Measurements from ENCODE around the gene CENPB.

DNA sequence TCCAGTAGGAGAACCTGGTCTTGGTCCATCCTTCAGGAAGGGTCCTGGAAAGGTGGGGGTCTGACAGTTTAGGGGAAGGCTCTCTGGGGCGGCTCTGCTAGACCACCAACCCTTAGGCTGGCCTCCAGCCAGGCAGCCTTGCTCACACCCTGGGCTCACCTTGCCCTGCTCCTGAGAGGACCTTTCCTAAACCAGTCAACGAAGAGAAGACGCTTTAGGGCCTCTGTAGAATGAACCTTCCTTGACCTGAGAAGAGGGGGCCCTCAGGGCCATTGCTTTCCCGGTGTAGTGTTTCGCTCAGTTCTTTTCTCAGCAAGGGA is 10.6 kb upstream of the CENPB start:
- TF ChIP-seq RCOR1 (IDR thresholded peaks at IDR 0.05; ENCODE audit: low read length): no peak
- TF ChIP-seq, protein P1, sequence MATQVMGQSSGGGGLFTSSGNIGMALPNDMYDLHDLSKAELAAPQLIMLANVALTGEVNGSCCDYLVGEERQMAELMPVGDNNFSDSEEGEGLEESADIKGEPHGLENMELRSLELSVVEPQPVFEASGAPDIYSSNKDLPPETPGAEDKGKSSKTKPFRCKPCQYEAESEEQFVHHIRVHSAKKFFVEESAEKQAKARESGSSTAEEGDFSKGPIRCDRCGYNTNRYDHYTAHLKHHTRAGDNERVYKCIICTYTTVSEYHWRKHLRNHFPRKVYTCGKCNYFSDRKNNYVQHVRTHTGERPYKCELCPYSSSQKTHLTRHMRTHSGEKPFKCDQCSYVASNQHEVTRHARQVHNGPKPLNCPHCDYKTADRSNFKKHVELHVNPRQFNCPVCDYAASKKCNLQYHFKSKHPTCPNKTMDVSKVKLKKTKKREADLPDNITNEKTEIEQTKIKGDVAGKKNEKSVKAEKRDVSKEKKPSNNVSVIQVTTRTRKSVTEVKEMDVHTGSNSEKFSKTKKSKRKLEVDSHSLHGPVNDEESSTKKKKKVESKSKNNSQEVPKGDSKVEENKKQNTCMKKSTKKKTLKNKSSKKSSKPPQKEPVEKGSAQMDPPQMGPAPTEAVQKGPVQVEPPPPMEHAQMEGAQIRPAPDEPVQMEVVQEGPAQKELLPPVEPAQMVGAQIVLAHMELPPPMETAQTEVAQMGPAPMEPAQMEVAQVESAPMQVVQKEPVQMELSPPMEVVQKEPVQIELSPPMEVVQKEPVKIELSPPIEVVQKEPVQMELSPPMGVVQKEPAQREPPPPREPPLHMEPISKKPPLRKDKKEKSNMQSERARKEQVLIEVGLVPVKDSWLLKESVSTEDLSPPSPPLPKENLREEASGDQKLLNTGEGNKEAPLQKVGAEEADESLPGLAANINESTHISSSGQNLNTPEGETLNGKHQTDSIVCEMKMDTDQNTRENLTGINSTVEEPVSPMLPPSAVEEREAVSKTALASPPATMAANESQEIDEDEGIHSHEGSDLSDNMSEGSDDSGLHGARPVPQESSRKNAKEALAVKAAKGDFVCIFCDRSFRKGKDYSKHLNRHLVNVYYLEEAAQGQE (IDR thresholded peaks at IDR 0.05; ENCODE audit: low read depth, low read length): no peak
- TF ChIP-seq, protein P2, sequence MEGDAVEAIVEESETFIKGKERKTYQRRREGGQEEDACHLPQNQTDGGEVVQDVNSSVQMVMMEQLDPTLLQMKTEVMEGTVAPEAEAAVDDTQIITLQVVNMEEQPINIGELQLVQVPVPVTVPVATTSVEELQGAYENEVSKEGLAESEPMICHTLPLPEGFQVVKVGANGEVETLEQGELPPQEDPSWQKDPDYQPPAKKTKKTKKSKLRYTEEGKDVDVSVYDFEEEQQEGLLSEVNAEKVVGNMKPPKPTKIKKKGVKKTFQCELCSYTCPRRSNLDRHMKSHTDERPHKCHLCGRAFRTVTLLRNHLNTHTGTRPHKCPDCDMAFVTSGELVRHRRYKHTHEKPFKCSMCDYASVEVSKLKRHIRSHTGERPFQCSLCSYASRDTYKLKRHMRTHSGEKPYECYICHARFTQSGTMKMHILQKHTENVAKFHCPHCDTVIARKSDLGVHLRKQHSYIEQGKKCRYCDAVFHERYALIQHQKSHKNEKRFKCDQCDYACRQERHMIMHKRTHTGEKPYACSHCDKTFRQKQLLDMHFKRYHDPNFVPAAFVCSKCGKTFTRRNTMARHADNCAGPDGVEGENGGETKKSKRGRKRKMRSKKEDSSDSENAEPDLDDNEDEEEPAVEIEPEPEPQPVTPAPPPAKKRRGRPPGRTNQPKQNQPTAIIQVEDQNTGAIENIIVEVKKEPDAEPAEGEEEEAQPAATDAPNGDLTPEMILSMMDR (IDR thresholded peaks at IDR 0.05): no peak
- TF ChIP-seq GATA2 (CRISPR knock-in tag; IDR thresholded peaks at IDR 0.05): no peak
